NCI-H2196 treated with DMSO at 0.1 percent for 48 hours (cell line): ENCODE data around the gene DENND1A.
"Not testable (repeated sequence)": the region's sequence is repeated elsewhere in the genome, so short reads cannot be mapped to it uniquely, and the experiment has no call there.

Experiments used
- DNase-seq: peaks from one replicate; lab custom pipeline; 2025; ENCODE audit not compliant: unreplicated experiment; lab: John Stamatoyannopoulos, UW

Gene DENND1A

GRCh38 chr9:123924727-123925126 lies 5.2 kb downstream of the DENND1A start:
- no peak for DNase-seq

- no peak for DNase-seq
These were observed 6.0 kb downstream of the DENND1A start for GRCh38 chr9:123923884-123924283.

GRCh38 chr9:123923377-123923776 lies 6.5 kb downstream of the DENND1A start:
- DNase-seq, result no peak

- no peak for DNase-seq
These were observed 7.0 kb downstream of the DENND1A start for GRCh38 chr9:123922911-123923310.

- DNase-seq, result no peak
These were observed 7.5 kb downstream of the DENND1A start for GRCh38 chr9:123922431-123922830.

GRCh38 chr9:123914517-123915196 lies 15.3 kb downstream of the DENND1A start:
- DNase-seq, result no peak

- no peak for DNase-seq
These were observed 17.6 kb downstream of the DENND1A start for GRCh38 chr9:123912167-123912897.

GRCh38 chr9:123911024-123911423 lies 18.9 kb downstream of the DENND1A start:
- DNase-seq, result no peak

- not testable (repeated sequence) for DNase-seq
These were observed 20.7 kb downstream of the DENND1A start for GRCh38 chr9:123909192-123909591.

- DNase-seq, result not testable (repeated sequence)
These were observed 26.4 kb downstream of the DENND1A start for GRCh38 chr9:123903550-123903949.

GRCh38 chr9:123894822-123895221 lies 35.1 kb downstream of the DENND1A start:
- no peak for DNase-seq

GRCh38 chr9:123893831-123894460 lies 36.0 kb downstream of the DENND1A start:
- DNase-seq, result no peak

GRCh38 chr9:123893115-123893514 lies 36.8 kb downstream of the DENND1A start:
- DNase-seq, result no peak

GRCh38 chr9:123887837-123888236 lies 42.1 kb downstream of the DENND1A start:
- no peak for DNase-seq

- not testable (repeated sequence) for DNase-seq
These were observed 44.1 kb downstream of the DENND1A start for GRCh38 chr9:123885834-123886233.

- no peak for DNase-seq
These were observed 46.3 kb downstream of the DENND1A start for GRCh38 chr9:123883634-123884033.

- DNase-seq, result no peak
These were observed 48.3 kb downstream of the DENND1A start for GRCh38 chr9:123881604-123882003.

GRCh38 chr9:123880420-123880819 lies 49.5 kb downstream of the DENND1A start:
- no peak for DNase-seq

GRCh38 chr9:123876750-123877149 lies 53.2 kb downstream of the DENND1A start:
- no peak for DNase-seq

GRCh38 chr9:123872710-123873109 lies 57.2 kb downstream of the DENND1A start:
- no peak for DNase-seq

GRCh38 chr9:123871781-123872180 lies 58.1 kb downstream of the DENND1A start:
- DNase-seq, result no peak

GRCh38 chr9:123868002-123868401 lies 61.9 kb downstream of the DENND1A start:
- no peak for DNase-seq
